DMS 273 (cell line): Measurements from ENCODE around the gene PPA1.
"Not testable (repeated sequence)": the region's sequence is repeated elsewhere in the genome, so short reads cannot be mapped to it uniquely, and the experiment has no call there.

Source experiments
- DNase-seq: peaks from one replicate; lab custom pipeline; 2025; ENCODE audit not compliant: unreplicated experiment; lab: John Stamatoyannopoulos, UW

Gene PPA1

GRCh38 chr10:70233109-70233938 lies at the start of gene PPA1:
PPA1 (minus strand) TSS chr10:70233429; CDS start chr10:70233327, 102 bp downstream.
- DNase-seq: peak; percentile 98

GRCh38 chr10:70281609-70282008 lies 48.4 kb upstream of the PPA1 start:
- no peak for DNase-seq

GRCh38 chr10:70280099-70280498 lies 46.9 kb upstream of the PPA1 start:
- DNase-seq: no peak

GRCh38 chr10:70277396-70278030 lies 44.3 kb upstream of the PPA1 start:
- DNase-seq: no peak

- no peak for DNase-seq
These were observed 41.4 kb upstream of the PPA1 start for GRCh38 chr10:70274643-70275042.

- DNase-seq: peak; percentile 42
These were observed 39.7 kb upstream of the PPA1 start for GRCh38 chr10:70272925-70273316.

GRCh38 chr10:70271996-70272924 lies 39.0 kb upstream of the PPA1 start:
- no peak for DNase-seq

- DNase-seq: no peak
These were observed 37.7 kb upstream of the PPA1 start for GRCh38 chr10:70270952-70271351.

GRCh38 chr10:70269741-70270140 lies 36.5 kb upstream of the PPA1 start:
- DNase-seq: no peak

- no peak for DNase-seq
These were observed 35.1 kb upstream of the PPA1 start for GRCh38 chr10:70268376-70268775.

GRCh38 chr10:70267161-70267933 lies 34.1 kb upstream of the PPA1 start:
- no peak for DNase-seq

GRCh38 chr10:70266701-70267100 lies 33.5 kb upstream of the PPA1 start:
- DNase-seq: no peak

GRCh38 chr10:70266056-70266455 lies 32.8 kb upstream of the PPA1 start:
- DNase-seq: no peak

- DNase-seq: peak; percentile 36
These were observed 31.9 kb upstream of the PPA1 start for GRCh38 chr10:70265032-70265689.

- DNase-seq: no peak
These were observed 27.5 kb upstream of the PPA1 start for GRCh38 chr10:70260734-70261133.

GRCh38 chr10:70260259-70260658 lies 27.0 kb upstream of the PPA1 start:
- DNase-seq: no peak

GRCh38 chr10:70258216-70258615 lies 25.0 kb upstream of the PPA1 start:
- DNase-seq: no peak

GRCh38 chr10:70257816-70258215 lies 24.6 kb upstream of the PPA1 start:
- not testable (repeated sequence) for DNase-seq

- DNase-seq: no peak
These were observed 23.2 kb upstream of the PPA1 start for GRCh38 chr10:70256463-70256862.
